GM12891 (cell line): Measurements from ENCODE around the gene SLCO2B1.

Experiments
- POLR2A ChIP-seq: IDR thresholded peaks from 2 replicates; pipeline ENCODE4 v1.6.1; 2011; ENCODE audit warnings: low read depth, low read length, control low read depth
- POLR2AphosphoS5 ChIP-seq: IDR thresholded peaks from 2 replicates; pipeline ENCODE4 v1.6.1; 2011; ENCODE audit warnings: low read depth, low read length, control low read depth

DNA sequence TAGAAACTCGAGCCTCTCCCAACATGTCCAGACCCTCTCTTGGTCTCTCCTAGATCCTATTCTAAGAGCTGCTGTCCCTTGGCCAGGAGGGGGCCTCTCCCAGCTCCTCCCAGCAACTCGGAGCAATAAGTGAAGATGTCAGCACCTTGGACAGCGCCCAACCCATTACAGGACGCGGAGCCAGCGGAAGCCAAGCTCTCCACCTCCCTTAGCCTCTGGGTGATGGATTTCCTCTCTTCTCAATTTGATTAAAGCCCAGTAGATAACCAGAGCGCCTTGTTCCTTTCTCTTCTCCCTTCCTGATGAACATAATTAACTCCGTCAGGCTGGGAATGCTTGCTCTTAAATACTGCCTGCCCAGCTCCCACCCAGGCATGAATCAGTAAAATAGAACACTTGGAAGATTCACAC is 63.5 kb downstream of the SLCO2B1 start:
- TF ChIP-seq POLR2A (no peak), POLR2AphosphoS5 (no peak)
